SJCRH30 (cell line): ENCODE data around the gene CDH8. TPM values are rescaled to one million over a fixed set of nuclear protein-coding genes. Genes with fewer than 3 reads are reported as not detected.

Source experiments
- DNase-seq, 2 experiments: peaks; one replicate each; pipeline ENCODE4 v3.0.0-alpha.2; 2015 to 2020
- H3K27ac ChIP-seq: fragments of 250-450 bp; sonication (Bioruptor Pico); 2 replicates; pipeline ENCODE4 v1.5.1; 2020; ENCODE audit warnings: mild to moderate bottlenecking, moderate library complexity
- H3K27me3 ChIP-seq: fragments of 250-450 bp; sonication (Bioruptor Pico); 2 replicates; pipeline ENCODE4 v1.5.1; 2020; ENCODE audit warnings: mild to moderate bottlenecking, moderate library complexity
- H3K36me3 ChIP-seq: fragments of 250-450 bp; sonication (Bioruptor Pico); 2 replicates; pipeline ENCODE4 v1.5.1; 2020; ENCODE audit warnings: mild to moderate bottlenecking, moderate library complexity
- H3K4me1 ChIP-seq: fragments of 250-450 bp; sonication (Bioruptor Pico); 2 replicates; pipeline ENCODE4 v1.5.1; 2020; ENCODE audit warnings: mild to moderate bottlenecking, moderate library complexity
- H3K4me3 ChIP-seq: fragments of 250-450 bp; sonication (Bioruptor Pico); 2 replicates; pipeline ENCODE4 v1.5.1; 2020; ENCODE audit warnings: mild to moderate bottlenecking, moderate library complexity
- H3K9me3 ChIP-seq: fragments of 250-450 bp; sonication (Bioruptor Pico); replicated peaks from 2 replicates; pipeline ENCODE4 v1.5.1; 2020; ENCODE audit warnings: mild to moderate bottlenecking, moderate library complexity
- total RNA-seq: library from RNA; depleted of rRNA; stranded (reverse); fragments of >200 nt; shearing (Covaris generic); gene quantifications from 2 replicates; pipeline ENCODE4 v1.2.3, GENCODE V29; 2014

Gene CDH8
- total RNA-seq, 1 experiment from 2014 or later = not detected

GRCh38 chr16:61998460-61998859, 37.8 kb downstream of the CDH8 start:
- Histone ChIP-seq H3K4me3 (no peak overlapping the region), H3K4me1 (no peaks in the 10 kb centered on the region), H3K27ac (no peak overlapping the region), H3K9me3 (no peaks in the 10 kb centered on the region), H3K36me3 (no peaks in the 10 kb centered on the region), H3K27me3 (no peaks in the 10 kb centered on the region)
- DNase-seq = no peak

- Histone ChIP-seq H3K9me3 (no peaks in the 10 kb centered on the region), H3K4me3 (no peak overlapping the region), H3K36me3 (no peaks in the 10 kb centered on the region), H3K27me3 (no peaks in the 10 kb centered on the region), H3K27ac (no peak overlapping the region), H3K4me1 (no peaks in the 10 kb centered on the region)
- DNase-seq = no peak
Observed at GRCh38 chr16:61993108-61993507, 43.1 kb downstream of the CDH8 start.

DNA sequence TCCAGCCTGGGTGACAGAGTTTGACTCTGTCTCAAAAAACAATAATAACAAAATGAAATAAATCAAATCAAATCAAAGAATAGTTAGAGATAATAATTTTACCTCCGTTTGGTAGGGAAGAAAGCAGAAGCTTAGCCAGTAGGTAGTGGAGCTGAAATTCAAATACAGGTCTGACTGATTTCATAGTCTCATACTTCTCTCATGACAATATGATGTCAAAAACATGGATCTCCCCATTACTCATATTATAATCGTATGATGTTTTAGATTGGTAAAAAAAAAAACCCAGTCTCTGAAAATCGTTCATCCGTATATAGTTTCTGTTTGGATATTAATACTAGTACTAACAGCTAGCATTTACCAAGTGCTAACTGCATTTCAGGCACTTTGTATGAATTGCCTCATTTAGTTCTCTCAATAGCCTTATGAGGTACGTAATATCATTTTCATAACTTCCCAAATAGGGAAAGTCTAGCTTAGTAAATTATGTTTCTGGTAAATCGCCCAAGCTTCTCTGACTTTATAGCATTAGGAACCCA, 48.7 kb downstream of the CDH8 start:
- no peak overlapping the region for H3K27ac ChIP-seq
- DNase-seq = no peak
- no peaks in the 10 kb centered on the region for H3K4me1 ChIP-seq
- no peaks in the 10 kb centered on the region for H3K27me3 ChIP-seq
- H3K4me3 ChIP-seq = no peak overlapping the region
- H3K9me3 ChIP-seq = no peaks in the 10 kb centered on the region
- no peaks in the 10 kb centered on the region for H3K36me3 ChIP-seq

GRCh38 chr16:61969077-61969382, 67.2 kb downstream of the CDH8 start:
- H3K9me3 ChIP-seq = no peaks in the 10 kb centered on the region
- no peaks in the 10 kb centered on the region for H3K27me3 ChIP-seq
- no peak for DNase-seq
- no peaks in the 10 kb centered on the region for H3K36me3 ChIP-seq
- H3K27ac ChIP-seq = no peak overlapping the region
- H3K4me3 ChIP-seq = no peak overlapping the region
- no peaks in the 10 kb centered on the region for H3K4me1 ChIP-seq

GRCh38 chr16:61968242-61969076, 67.8 kb downstream of the CDH8 start:
- Histone ChIP-seq H3K27ac (no peak overlapping the region), H3K4me1 (no peaks in the 10 kb centered on the region), H3K27me3 (no peaks in the 10 kb centered on the region), H3K36me3 (no peaks in the 10 kb centered on the region), H3K9me3 (no peaks in the 10 kb centered on the region), H3K4me3 (no peak overlapping the region)
- no peak for DNase-seq

- no peak overlapping the region for H3K27ac ChIP-seq
- H3K4me1 ChIP-seq = no peaks in the 10 kb centered on the region
- no peak for DNase-seq
- no peaks in the 10 kb centered on the region for H3K27me3 ChIP-seq
- no peak overlapping the region for H3K4me3 ChIP-seq
- no peaks in the 10 kb centered on the region for H3K36me3 ChIP-seq
- H3K9me3 ChIP-seq = no peaks in the 10 kb centered on the region
Observed at GRCh38 chr16:61957075-61957855, 79.0 kb downstream of the CDH8 start.

DNA sequence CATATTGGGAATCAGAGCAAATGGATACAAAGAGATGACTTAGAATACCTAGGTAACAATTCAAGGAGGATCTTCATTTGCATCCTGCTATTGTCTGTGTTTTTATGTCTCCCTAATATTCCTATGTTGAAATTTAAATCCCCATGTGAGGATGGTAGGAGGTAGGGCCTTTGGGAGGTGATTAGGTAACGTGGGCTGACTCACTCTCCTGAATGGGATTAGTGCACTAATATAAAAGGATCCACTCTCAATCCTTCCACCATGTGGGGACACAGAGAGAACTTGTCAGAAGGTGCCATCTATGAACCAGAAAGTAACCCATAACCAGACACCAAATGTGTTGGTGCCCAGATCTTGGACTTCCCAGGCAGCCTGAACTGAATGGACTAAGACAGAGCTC, 83.4 kb downstream of the CDH8 start:
- no peak for DNase-seq
- Histone ChIP-seq H3K27ac (no peak overlapping the region), H3K36me3 (no peaks in the 10 kb centered on the region), H3K4me3 (no peak overlapping the region), H3K27me3 (no peaks in the 10 kb centered on the region), H3K4me1 (no peaks in the 10 kb centered on the region), H3K9me3 (no peaks in the 10 kb centered on the region)

GRCh38 chr16:61948414-61948813, 87.8 kb downstream of the CDH8 start:
- Histone ChIP-seq H3K4me1 (no peaks in the 10 kb centered on the region), H3K9me3 (no peaks in the 10 kb centered on the region), H3K27me3 (no peaks in the 10 kb centered on the region), H3K36me3 (no peaks in the 10 kb centered on the region), H3K4me3 (no peak overlapping the region), H3K27ac (no peak overlapping the region)
- no peak for DNase-seq

- Histone ChIP-seq H3K36me3 (no peaks in the 10 kb centered on the region), H3K9me3 (no peaks in the 10 kb centered on the region), H3K27ac (no peak overlapping the region), H3K4me3 (no peak overlapping the region), H3K4me1 (no peaks in the 10 kb centered on the region), H3K27me3 (no peaks in the 10 kb centered on the region)
- no peak for DNase-seq
Observed at GRCh38 chr16:61946019-61946418, 90.2 kb downstream of the CDH8 start.

- Histone ChIP-seq H3K36me3 (no peaks in the 10 kb centered on the region), H3K4me3 (no peak overlapping the region), H3K9me3 (no peaks in the 10 kb centered on the region), H3K27me3 (no peaks in the 10 kb centered on the region), H3K27ac (no peak overlapping the region), H3K4me1 (no peaks in the 10 kb centered on the region)
- DNase-seq = no peak
Observed at GRCh38 chr16:61945511-61945910, 90.7 kb downstream of the CDH8 start.

- H3K36me3 ChIP-seq = no peaks in the 10 kb centered on the region
- H3K9me3 ChIP-seq = no peaks in the 10 kb centered on the region
- no peak overlapping the region for H3K4me3 ChIP-seq
- H3K4me1 ChIP-seq = no peaks in the 10 kb centered on the region
- no peaks in the 10 kb centered on the region for H3K27me3 ChIP-seq
- no peak overlapping the region for H3K27ac ChIP-seq
- no peak for DNase-seq
Observed at GRCh38 chr16:61944004-61944403, 92.2 kb downstream of the CDH8 start.

DNA sequence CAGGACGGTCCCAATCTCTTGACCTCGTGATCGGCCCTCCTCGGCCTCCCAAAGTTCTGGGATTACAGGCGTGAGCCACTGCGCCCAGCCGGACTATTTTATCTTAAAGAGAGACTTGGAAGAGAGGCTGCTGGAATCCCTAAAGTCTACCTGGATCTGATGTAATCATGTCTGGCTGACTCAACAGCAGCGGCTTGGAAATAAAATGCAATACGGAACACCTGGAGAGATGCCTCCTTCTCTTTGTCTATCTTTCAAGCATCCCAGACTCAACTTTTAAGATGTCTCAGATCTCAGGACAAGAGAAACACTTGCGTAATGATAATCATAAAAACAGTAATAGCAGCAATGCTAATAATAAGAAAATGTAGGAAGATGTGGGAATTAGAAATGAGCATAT, 95.6 kb downstream of the CDH8 start:
- no peaks in the 10 kb centered on the region for H3K4me1 ChIP-seq
- H3K27ac ChIP-seq = no peak overlapping the region
- H3K36me3 ChIP-seq = no peaks in the 10 kb centered on the region
- no peak overlapping the region for H3K4me3 ChIP-seq
- no peaks in the 10 kb centered on the region for H3K9me3 ChIP-seq
- DNase-seq = no peak
- H3K27me3 ChIP-seq = no peaks in the 10 kb centered on the region

- DNase-seq = no peak
- Histone ChIP-seq H3K4me1 (no peaks in the 10 kb centered on the region), H3K27ac (no peak overlapping the region), H3K27me3 (no peaks in the 10 kb centered on the region), H3K4me3 (no peak overlapping the region), H3K36me3 (no peaks in the 10 kb centered on the region), H3K9me3 (no peaks in the 10 kb centered on the region)
Observed at GRCh38 chr16:61937646-61938045, 98.6 kb downstream of the CDH8 start.

DNA sequence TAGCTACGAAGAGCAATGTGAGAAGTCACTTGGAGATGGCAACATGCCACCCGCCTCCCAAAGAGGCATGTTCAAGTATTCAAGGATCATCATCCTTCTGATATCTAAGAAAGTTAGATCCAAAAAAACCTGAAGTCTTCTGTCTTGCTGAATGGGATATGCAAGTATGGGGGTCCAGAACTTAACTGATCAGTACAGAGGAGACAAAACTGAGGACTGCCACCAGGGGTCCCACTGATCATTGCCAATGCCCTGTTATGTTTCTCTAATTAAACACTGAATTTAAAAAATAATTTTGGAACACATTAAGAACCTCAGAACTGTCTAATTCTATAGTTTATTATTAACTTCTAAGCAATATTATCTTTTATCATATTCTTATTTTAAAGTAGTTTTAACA, 99.7 kb downstream of the CDH8 start:
- Histone ChIP-seq H3K9me3 (no peaks in the 10 kb centered on the region), H3K27me3 (no peaks in the 10 kb centered on the region), H3K36me3 (no peaks in the 10 kb centered on the region), H3K4me1 (no peaks in the 10 kb centered on the region), H3K4me3 (no peak overlapping the region), H3K27ac (no peak overlapping the region)
- peak in 1 of 2 experiments; percentile 9 for DNase-seq

DNA sequence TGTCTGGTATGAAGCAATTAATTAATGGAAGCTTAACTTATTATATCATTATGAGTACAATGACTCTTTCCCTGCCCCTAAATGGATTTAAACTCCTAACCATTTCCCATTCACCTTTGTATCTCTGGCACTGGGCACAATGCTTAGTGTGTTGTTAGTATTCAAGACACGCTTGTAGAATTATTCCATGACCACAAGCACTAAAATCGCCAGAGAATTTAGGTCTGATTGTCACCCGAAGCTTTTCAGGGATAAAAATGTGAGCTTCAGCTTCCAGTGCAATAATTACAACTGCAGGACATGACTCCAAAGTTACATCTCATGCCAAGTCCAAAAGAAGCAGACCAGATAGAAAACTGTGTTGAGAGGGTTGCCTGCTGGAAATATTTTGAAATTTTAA, 101.6 kb downstream of the CDH8 start:
- no peaks in the 10 kb centered on the region for H3K36me3 ChIP-seq
- no peaks in the 10 kb centered on the region for H3K9me3 ChIP-seq
- no peaks in the 10 kb centered on the region for H3K27me3 ChIP-seq
- H3K27ac ChIP-seq = no peak overlapping the region
- no peaks in the 10 kb centered on the region for H3K4me1 ChIP-seq
- no peak overlapping the region for H3K4me3 ChIP-seq
- no peak for DNase-seq
